Measurements from ENCODE around the gene PRRX1.

PRRX1 gene

DNA sequence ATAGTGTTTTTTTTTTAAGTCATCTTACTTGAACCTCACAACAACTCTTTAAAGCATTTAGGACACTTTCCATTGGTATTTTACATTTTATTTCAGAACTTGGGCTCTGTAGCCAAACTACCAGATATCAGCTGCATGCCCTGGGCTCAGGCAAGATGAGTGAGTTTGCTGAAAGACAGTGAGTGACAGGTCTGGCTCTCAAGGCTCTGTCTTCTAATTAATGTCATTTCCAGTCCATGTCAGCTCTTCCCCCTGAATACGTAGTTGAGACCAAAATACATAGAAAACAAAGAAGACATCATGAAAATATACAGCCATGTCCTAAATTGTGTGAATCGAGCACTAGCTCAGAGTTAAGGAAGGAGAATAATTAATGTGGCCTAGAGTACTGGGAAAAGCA is 39.7 kb downstream of the PRRX1 start (continued):
- TF ChIP-seq, protein P1, sequence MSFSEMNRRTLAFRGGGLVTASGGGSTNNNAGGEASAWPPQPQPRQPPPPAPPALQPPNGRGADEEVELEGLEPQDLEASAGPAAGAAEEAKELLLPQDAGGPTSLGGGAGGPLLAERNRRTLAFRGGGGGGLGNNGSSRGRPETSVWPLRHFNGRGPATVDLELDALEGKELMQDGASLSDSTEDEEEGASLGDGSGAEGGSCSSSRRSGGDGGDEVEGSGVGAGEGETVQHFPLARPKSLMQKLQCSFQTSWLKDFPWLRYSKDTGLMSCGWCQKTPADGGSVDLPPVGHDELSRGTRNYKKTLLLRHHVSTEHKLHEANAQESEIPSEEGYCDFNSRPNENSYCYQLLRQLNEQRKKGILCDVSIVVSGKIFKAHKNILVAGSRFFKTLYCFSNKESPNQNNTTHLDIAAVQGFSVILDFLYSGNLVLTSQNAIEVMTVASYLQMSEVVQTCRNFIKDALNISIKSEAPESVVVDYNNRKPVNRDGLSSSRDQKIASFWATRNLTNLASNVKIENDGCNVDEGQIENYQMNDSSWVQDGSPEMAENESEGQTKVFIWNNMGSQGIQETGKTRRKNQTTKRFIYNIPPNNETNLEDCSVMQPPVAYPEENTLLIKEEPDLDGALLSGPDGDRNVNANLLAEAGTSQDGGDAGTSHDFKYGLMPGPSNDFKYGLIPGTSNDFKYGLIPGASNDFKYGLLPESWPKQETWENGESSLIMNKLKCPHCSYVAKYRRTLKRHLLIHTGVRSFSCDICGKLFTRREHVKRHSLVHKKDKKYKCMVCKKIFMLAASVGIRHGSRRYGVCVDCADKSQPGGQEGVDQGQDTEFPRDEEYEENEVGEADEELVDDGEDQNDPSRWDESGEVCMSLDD (tag by site-specific recombination; IDR thresholded peaks at IDR 0.05) = no peak
- TF ChIP-seq ZNF366 (tag by site-specific recombination; conservative IDR thresholded peaks at IDR 0.05) (no peak), ZNF221 (tag by site-specific recombination; IDR thresholded peaks at IDR 0.05; ENCODE audit: borderline replicate concordance) (no peak)
- TF ChIP-seq, protein P2, sequence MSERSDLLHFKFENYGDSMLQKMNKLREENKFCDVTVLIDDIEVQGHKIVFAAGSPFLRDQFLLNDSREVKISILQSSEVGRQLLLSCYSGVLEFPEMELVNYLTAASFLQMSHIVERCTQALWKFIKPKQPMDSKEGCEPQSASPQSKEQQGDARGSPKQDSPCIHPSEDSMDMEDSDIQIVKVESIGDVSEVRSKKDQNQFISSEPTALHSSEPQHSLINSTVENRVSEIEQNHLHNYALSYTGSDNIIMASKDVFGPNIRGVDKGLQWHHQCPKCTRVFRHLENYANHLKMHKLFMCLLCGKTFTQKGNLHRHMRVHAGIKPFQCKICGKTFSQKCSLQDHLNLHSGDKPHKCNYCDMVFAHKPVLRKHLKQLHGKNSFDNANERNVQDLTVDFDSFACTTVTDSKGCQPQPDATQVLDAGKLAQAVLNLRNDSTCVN (tag by site-specific recombination; optimal IDR thresholded peaks at IDR 0.05) = no peak

DNA sequence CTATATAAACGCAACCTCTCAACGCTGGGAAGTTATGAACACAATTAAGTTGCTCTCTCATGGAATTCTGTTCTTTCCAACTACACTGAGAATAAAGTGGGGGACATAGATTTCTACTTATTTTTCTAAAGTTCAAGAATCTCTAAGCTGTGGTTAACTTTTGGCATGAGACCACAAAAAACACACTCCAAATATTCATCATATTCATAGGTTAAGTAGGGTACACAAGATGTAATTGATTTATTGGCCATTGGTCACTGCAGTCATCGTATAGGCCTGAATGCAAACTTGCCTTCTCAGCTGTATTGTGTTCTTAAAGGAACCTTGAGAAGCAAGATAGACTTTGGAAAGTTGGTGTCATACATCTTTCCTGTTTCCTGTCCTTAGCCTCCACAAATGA is 40.3 kb downstream of the PRRX1 start:
- POLR2A ChIA-PET = no interaction called here
- H3K4me3 ChIP-seq (ENCODE audit: low read depth, low read length) = no peak overlapping the region
- H3K36me3 ChIP-seq (ENCODE audit: control insufficient read depth in 2 of 2, insufficient read depth in 1 of 2, low read length in 2 of 2) = no peaks in the 10 kb centered on the region
- no peaks in the 10 kb centered on the region for H3K4me1 ChIP-seq (ENCODE audit: control insufficient read depth, insufficient read depth, low read length)
- H3K27ac ChIP-seq (ENCODE audit: extremely low read depth, low read depth, low read length) = no peak overlapping the region
- CTCF ChIA-PET = interaction anchor here (1.4 kb wide), 1 partner anchor 15 kb away, joined by 5 read pairs; no protein-coding TSS in a partner anchor
- H3K9me3 ChIP-seq (ENCODE audit: control insufficient read depth, insufficient read depth, low read depth, low read length) = no peaks in the 10 kb centered on the region
- TF ChIP-seq, protein P3, sequence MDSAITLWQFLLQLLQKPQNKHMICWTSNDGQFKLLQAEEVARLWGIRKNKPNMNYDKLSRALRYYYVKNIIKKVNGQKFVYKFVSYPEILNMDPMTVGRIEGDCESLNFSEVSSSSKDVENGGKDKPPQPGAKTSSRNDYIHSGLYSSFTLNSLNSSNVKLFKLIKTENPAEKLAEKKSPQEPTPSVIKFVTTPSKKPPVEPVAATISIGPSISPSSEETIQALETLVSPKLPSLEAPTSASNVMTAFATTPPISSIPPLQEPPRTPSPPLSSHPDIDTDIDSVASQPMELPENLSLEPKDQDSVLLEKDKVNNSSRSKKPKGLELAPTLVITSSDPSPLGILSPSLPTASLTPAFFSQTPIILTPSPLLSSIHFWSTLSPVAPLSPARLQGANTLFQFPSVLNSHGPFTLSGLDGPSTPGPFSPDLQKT (IDR thresholded peaks at IDR 0.05; ENCODE audit: borderline replicate concordance, low read depth, low read length) = no peak
- TF ChIP-seq ZNF366 (tag by site-specific recombination; conservative IDR thresholded peaks at IDR 0.05) = no peak
- TF ChIP-seq ZBTB7A (tag by site-specific recombination; IDR thresholded peaks at IDR 0.05; ENCODE audit: low read depth) = no peak
- no peak for TF ChIP-seq ZNF394 (tag by site-specific recombination; IDR thresholded peaks at IDR 0.05; ENCODE audit: borderline replicate concordance)
- TF ChIP-seq, protein P4, sequence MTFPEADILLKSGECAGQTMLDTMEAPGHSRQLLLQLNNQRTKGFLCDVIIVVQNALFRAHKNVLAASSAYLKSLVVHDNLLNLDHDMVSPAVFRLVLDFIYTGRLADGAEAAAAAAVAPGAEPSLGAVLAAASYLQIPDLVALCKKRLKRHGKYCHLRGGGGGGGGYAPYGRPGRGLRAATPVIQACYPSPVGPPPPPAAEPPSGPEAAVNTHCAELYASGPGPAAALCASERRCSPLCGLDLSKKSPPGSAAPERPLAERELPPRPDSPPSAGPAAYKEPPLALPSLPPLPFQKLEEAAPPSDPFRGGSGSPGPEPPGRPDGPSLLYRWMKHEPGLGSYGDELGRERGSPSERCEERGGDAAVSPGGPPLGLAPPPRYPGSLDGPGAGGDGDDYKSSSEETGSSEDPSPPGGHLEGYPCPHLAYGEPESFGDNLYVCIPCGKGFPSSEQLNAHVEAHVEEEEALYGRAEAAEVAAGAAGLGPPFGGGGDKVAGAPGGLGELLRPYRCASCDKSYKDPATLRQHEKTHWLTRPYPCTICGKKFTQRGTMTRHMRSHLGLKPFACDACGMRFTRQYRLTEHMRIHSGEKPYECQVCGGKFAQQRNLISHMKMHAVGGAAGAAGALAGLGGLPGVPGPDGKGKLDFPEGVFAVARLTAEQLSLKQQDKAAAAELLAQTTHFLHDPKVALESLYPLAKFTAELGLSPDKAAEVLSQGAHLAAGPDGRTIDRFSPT (tag by site-specific recombination; IDR thresholded peaks at IDR 0.05) = no peak
- TF ChIP-seq OSR2 (tag by site-specific recombination; IDR thresholded peaks at IDR 0.05) = no peak
- TF ChIP-seq, protein P5, sequence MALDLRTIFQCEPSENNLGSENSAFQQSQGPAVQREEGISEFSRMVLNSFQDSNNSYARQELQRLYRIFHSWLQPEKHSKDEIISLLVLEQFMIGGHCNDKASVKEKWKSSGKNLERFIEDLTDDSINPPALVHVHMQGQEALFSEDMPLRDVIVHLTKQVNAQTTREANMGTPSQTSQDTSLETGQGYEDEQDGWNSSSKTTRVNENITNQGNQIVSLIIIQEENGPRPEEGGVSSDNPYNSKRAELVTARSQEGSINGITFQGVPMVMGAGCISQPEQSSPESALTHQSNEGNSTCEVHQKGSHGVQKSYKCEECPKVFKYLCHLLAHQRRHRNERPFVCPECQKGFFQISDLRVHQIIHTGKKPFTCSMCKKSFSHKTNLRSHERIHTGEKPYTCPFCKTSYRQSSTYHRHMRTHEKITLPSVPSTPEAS (tag by site-specific recombination; IDR thresholded peaks at IDR 0.05) = no peak
- TF ChIP-seq, protein P6, sequence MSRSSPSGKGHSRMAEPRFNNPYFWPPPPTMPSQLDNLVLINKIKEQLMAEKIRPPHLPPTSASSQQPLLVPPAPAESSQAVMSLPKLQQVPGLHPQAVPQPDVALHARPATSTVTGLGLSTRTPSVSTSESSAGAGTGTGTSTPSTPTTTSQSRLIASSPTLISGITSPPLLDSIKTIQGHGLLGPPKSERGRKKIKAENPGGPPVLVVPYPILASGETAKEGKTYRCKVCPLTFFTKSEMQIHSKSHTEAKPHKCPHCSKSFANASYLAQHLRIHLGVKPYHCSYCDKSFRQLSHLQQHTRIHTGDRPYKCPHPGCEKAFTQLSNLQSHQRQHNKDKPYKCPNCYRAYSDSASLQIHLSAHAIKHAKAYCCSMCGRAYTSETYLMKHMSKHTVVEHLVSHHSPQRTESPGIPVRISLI (tag by site-specific recombination; IDR thresholded peaks at IDR 0.05) = no peak
- TF ChIP-seq GFI1B (tag by site-specific recombination; IDR thresholded peaks at IDR 0.05) = no peak
- no peak for TF ChIP-seq ZSCAN30 (tag by site-specific recombination; IDR thresholded peaks at IDR 0.05)
- TF ChIP-seq REPIN1 (tag by site-specific recombination; IDR thresholded peaks at IDR 0.05; ENCODE audit: low read depth) = no peak
- no peak for TF ChIP-seq BCL11A (tag by site-specific recombination; IDR thresholded peaks at IDR 0.05; ENCODE audit: low read depth)
- no peak for TF ChIP-seq ZNF623 (tag by site-specific recombination; IDR thresholded peaks at IDR 0.05)
- no peak for TF ChIP-seq ZBTB17 (tag by site-specific recombination; IDR thresholded peaks at IDR 0.05)
- TF ChIP-seq ZNF174 (tag by site-specific recombination; IDR thresholded peaks at IDR 0.05) = no peak
- TF ChIP-seq ZNF248 (tag by site-specific recombination; IDR thresholded peaks at IDR 0.05) = no peak
- TF ChIP-seq, protein P7, sequence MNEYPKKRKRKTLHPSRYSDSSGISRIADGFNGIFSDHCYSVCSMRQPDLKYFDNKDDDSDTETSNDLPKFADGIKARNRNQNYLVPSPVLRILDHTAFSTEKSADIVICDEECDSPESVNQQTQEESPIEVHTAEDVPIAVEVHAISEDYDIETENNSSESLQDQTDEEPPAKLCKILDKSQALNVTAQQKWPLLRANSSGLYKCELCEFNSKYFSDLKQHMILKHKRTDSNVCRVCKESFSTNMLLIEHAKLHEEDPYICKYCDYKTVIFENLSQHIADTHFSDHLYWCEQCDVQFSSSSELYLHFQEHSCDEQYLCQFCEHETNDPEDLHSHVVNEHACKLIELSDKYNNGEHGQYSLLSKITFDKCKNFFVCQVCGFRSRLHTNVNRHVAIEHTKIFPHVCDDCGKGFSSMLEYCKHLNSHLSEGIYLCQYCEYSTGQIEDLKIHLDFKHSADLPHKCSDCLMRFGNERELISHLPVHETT (tag by site-specific recombination; IDR thresholded peaks at IDR 0.05) = no peak
- TF ChIP-seq, protein P8, sequence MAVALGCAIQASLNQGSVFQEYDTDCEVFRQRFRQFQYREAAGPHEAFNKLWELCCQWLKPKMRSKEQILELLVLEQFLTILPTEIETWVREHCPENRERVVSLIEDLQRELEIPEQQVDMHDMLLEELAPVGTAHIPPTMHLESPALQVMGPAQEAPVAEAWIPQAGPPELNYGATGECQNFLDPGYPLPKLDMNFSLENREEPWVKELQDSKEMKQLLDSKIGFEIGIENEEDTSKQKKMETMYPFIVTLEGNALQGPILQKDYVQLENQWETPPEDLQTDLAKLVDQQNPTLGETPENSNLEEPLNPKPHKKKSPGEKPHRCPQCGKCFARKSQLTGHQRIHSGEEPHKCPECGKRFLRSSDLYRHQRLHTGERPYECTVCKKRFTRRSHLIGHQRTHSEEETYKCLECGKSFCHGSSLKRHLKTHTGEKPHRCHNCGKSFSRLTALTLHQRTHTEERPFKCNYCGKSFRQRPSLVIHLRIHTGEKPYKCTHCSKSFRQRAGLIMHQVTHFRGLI (tag by site-specific recombination; IDR thresholded peaks at IDR 0.05) = no peak
